Gastroesophageal sphincter (tissue), 3 donors: Measurements from ENCODE around the gene ZNF419.
A peak's percentile ranks its signal among the peaks of the same experiment; 100 is the strongest.
"Not testable (repeated sequence)": the region's sequence is repeated elsewhere in the genome, so short reads cannot be mapped to it uniquely, and the experiment has no call there.

Source experiments
- POLR2A ChIP-seq, 2 donors: fragments of 450-650 bp; IDR thresholded peaks; one replicate each; pipeline ENCODE4 v1.6.1; 2017; ENCODE audit warnings: antibody characterized with exemption in 2 of 2, mild to moderate bottlenecking in 2 of 2, moderate library complexity in 1 of 2
- POLR2AphosphoS5 ChIP-seq: sonication (generic); formaldehyde crosslinking; IDR thresholded peaks from one replicate; pipeline ENCODE4 v1.6.1; 2017; ENCODE audit warnings: antibody characterized with exemption
- TF ChIP-seq, protein P1 (sequence below), 4 experiments: fragments of 200-600 bp in 2 of 4; fragments of 450-650 bp in 2 of 4; sonication (generic) in 1 of 4; IDR thresholded peaks; one replicate each; pipeline ENCODE4 v1.5.1; 2017 to 2019; ENCODE audit warnings: antibody characterized with exemption in 4 of 4, mild to moderate bottlenecking in 2 of 4, moderate library complexity in 2 of 4

DNA sequence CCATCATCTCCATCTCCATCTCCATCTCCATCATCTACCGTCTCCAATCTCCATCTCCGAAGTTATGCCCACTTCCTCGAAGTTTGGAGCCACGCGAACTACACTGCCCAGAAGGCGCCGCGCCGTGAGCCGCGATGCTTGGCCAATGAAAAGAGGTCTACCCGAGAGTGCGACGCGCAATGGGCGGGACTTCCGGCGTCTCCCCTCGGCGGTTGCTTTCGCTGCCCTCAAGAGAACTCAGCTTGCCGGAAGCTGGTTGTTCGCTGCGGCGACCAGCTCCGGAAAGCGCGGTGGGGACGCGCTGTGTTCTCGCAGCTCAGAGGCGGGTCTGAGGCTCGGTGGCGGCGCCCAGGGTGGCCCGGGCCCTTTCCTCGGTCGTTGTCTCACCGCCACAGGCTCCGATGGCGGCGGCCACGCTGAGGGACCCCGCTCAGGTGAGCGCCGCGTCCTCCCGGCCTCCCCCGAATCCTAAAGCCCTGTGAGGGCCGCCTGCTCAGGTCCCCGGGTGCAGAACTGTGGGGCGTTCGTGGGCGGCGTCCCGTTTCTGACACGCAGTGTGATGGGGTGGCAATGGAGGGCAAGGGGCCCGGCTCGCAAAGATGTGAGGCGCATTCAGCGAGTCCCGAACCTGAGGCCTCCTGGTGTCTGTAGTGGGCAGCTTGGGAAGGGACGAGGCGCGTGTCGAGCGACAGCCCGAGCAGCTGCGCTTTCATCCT is 12.3 kb downstream of the ZNF419 start, which contains the start of gene ZNF773:
- peak; percentile 73 to 83 for TF ChIP-seq POLR2A (IDR thresholded peaks at IDR 0.05)
- TF ChIP-seq POLR2AphosphoS5: peak; percentile 81
- TF ChIP-seq, protein P1, sequence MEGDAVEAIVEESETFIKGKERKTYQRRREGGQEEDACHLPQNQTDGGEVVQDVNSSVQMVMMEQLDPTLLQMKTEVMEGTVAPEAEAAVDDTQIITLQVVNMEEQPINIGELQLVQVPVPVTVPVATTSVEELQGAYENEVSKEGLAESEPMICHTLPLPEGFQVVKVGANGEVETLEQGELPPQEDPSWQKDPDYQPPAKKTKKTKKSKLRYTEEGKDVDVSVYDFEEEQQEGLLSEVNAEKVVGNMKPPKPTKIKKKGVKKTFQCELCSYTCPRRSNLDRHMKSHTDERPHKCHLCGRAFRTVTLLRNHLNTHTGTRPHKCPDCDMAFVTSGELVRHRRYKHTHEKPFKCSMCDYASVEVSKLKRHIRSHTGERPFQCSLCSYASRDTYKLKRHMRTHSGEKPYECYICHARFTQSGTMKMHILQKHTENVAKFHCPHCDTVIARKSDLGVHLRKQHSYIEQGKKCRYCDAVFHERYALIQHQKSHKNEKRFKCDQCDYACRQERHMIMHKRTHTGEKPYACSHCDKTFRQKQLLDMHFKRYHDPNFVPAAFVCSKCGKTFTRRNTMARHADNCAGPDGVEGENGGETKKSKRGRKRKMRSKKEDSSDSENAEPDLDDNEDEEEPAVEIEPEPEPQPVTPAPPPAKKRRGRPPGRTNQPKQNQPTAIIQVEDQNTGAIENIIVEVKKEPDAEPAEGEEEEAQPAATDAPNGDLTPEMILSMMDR (IDR thresholded peaks at IDR 0.05): not testable (repeated sequence)
